Measurements from ENCODE around the gene KRT76. TPM values are rescaled to one million over a fixed set of nuclear protein-coding genes. Genes with fewer than 3 reads are reported as not detected.

KRT76 gene
- not detected in 2 replicates for total RNA-seq (2013; cell fraction: nucleolus; rRNA removed)
- not detected in 2 replicates for total RNA-seq (2014; rRNA removed)
- total RNA-seq (2014; rRNA removed; fragmentation: Illumina TruSeq; extraction: Trizol): not detected in 2 replicates
- not detected in 2 replicates for total RNA-seq (2021)
- polyA plus RNA-seq (2011; ENCODE audit: low read depth): not detected
- polyA plus RNA-seq (2011; rRNA removed): not detected in 2 replicates
- not detected in 2 replicates for polyA plus RNA-seq (2011; cell fraction: cytosol; rRNA removed)
- not detected in 2 replicates for polyA plus RNA-seq (2011; cell fraction: nucleus; rRNA removed)
- polyA plus RNA-seq (2012): not detected in 2 replicates
- polyA plus RNA-seq (2014; fragmentation: Illumina TruSeq; extraction: Trizol): not detected in 2 replicates
- polyA plus RNA-seq (2014; fragmentation: Nextera tagmentation; extraction: Ambion mirVana): not detected
- polyA plus RNA-seq (2014; rRNA removed): not detected in 2 replicates
- polyA plus RNA-seq (2016; fragmentation: Nextera tagmentation; extraction: Ambion mirVana): not detected
- not detected in 2 replicates for polyA minus RNA-seq (2011; rRNA and poly(A)+ RNA removed)
- polyA minus RNA-seq (2011; cell fraction: cytosol; rRNA and poly(A)+ RNA removed): not detected in 2 replicates
- not detected in 2 replicates for polyA minus RNA-seq (2011; cell fraction: nucleus; rRNA and poly(A)+ RNA removed)
- Bru-seq, nascent RNA: not detected
- not detected for BruChase-seq, experiment 1, labeled RNA remaining after a 6-hour chase
- BruChase-seq, experiment 2, labeled RNA remaining after a 2-hour chase: not detected
- long read RNA-seq, experiment 1: 0 reads
- long read RNA-seq, experiment 2: 0 reads

DNA sequence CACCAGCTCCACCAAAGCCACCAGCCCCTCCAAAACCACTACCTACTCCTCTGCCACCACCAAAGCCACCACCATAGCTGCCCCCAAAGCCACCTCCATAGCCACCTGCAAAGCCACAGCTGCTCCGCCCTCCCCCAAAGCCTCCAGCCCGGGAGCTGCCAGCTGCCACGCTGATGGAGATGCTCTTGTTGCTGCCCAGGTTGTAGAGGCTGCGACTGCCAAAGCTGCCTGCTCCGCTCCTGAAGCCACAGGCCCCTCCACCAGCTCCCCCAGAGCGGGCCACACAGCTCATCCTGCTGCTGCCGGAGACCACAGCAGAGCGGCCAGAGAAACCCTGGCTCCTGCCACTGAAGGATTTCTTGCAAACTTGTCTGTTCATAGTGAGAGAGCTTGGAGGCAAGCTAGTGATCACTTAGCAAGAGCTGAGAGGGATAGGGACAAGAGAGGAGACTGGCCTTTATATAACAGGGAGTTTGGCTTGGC is at the start of gene KRT76:
Gene KRT76 (minus strand): TSS at position 433 of the 483 bp plus-strand sequence. CDS start 54 bp downstream, at position 379.
- Histone ChIP-seq H3K4me1 (ENCODE audit: control insufficient read depth, insufficient read depth, low read length) (no peaks in the 10 kb centered on the region), H3K4me2 (ENCODE audit: control insufficient read depth, insufficient read depth) (no peak within 1 kb of the TSS), H3K9ac (ENCODE audit: control insufficient read depth, insufficient read depth, low read length) (no peak within 1 kb of the TSS), H3K9me3 (replicated peaks; ENCODE audit: control insufficient read depth, insufficient read depth, low read length) (no peaks in the 10 kb centered on the region), H3K4me3 (no peak within 1 kb of the TSS), H3K79me2 (ENCODE audit: control insufficient read depth, insufficient read depth, low read length) (no peaks in the 10 kb centered on the region), H2AFZ (ENCODE audit: control insufficient read depth, low read depth, low read length) (no peak within 1 kb of the TSS), H3K27ac (ENCODE audit: control insufficient read depth, insufficient read depth) (no peak within 1 kb of the TSS), H3K27me3 (replicated peaks in 1 of 2; ENCODE audit: control insufficient read depth in 2 of 2, insufficient read depth in 2 of 2, low read length in 1 of 2) (peaks cover 0 to 1% of the 10 kb centered on the region in 2 experiments; a peak in 3 of 4 replicates), H3K36me3 (ENCODE audit: control insufficient read depth in 2 of 2, insufficient read depth in 2 of 2, low read length in 1 of 2) (no peaks in the 10 kb centered on the region), H4K20me1 (ENCODE audit: control insufficient read depth, insufficient read depth) (no peaks in the 10 kb centered on the region)
- intact Hi-C loops (cut with micrococcal nuclease; ENCODE audit: unreplicated experiment): no loop called here
- POLR2A ChIA-PET: no interaction called here
- in situ Hi-C loops (cut with MboI): no loop called here
- 25% methylated on average over 8 of the region's 8 CpGs for WGBS (ENCODE audit: insufficient coverage, insufficient replicate concordance, low lambda C conversion rate, missing lambda C conversion rate)
- BruUV-seq (replicated peaks): no TSS peak
- CTCF ChIA-PET: interaction anchor here (1.3 kb wide), 1 partner anchor 12 kb away, joined by 3 read pairs; no protein-coding TSS in a partner anchor
- DNase-seq (ENCODE audit: low read depth, low spot score): no peak
- TF ChIP-seq HDAC2 (IDR thresholded peaks at IDR 0.05): no peak
- no peak for TF ChIP-seq SMARCA5 (IDR thresholded peaks at IDR 0.05)
- no peak for TF ChIP-seq RAD51 (IDR thresholded peaks at IDR 0.05)
- no peak for TF ChIP-seq EGR1 (IDR thresholded peaks at IDR 0.05; ENCODE audit: borderline replicate concordance in 1 of 2, low read depth in 2 of 2, low read length in 2 of 2)
- TF ChIP-seq CHD1 (IDR thresholded peaks at IDR 0.05; ENCODE audit: low read depth, low read length): no peak
- TF ChIP-seq WRNIP1 (IDR thresholded peaks at IDR 0.05; ENCODE audit: borderline replicate concordance, low read depth, low read length): no peak
- TF ChIP-seq MTA3 (IDR thresholded peaks at IDR 0.05; ENCODE audit: borderline replicate concordance, low read length): no peak
- TF ChIP-seq ETV6 (conservative IDR thresholded peaks at IDR 0.05 in 1 of 2, IDR thresholded peaks at IDR 0.05 in 1 of 2; ENCODE audit: borderline replicate concordance in 1 of 2, low read depth in 1 of 2): no peak
- TF ChIP-seq MYB (IDR thresholded peaks at IDR 0.05; ENCODE audit: borderline replicate concordance, low read depth, low read length): no peak
- TF ChIP-seq TCF12 (IDR thresholded peaks at IDR 0.05; ENCODE audit: low read depth, low read length): no peak
- ATAC-seq: no peak
- RAD21 ChIA-PET (ENCODE audit: unreplicated experiment): interaction anchor here (0.8 kb wide), 1 partner anchor 19 kb away, joined by 3 read pairs; the partner anchor contains the start of gene KRT3
- no peak for FAIRE-seq
- SMC1A ChIA-PET (ENCODE audit: uncharacterized antibody, unreplicated experiment): no interaction called here

Measured in GM12878 (cell line).